NOMO-1 (cell line): ENCODE measurements around the gene HMGXB3.
"Not testable (repeated sequence)": the region's sequence is repeated elsewhere in the genome, so short reads cannot be mapped to it uniquely, and the experiment has no call there.

ENCODE experiments used
- DNase-seq, 2 experiments: peaks; one replicate each; lab custom pipeline; 2025; ENCODE audit not compliant: unreplicated experiment in 2 of 2; lab: John Stamatoyannopoulos, UW

HMGXB3 gene

DNA sequence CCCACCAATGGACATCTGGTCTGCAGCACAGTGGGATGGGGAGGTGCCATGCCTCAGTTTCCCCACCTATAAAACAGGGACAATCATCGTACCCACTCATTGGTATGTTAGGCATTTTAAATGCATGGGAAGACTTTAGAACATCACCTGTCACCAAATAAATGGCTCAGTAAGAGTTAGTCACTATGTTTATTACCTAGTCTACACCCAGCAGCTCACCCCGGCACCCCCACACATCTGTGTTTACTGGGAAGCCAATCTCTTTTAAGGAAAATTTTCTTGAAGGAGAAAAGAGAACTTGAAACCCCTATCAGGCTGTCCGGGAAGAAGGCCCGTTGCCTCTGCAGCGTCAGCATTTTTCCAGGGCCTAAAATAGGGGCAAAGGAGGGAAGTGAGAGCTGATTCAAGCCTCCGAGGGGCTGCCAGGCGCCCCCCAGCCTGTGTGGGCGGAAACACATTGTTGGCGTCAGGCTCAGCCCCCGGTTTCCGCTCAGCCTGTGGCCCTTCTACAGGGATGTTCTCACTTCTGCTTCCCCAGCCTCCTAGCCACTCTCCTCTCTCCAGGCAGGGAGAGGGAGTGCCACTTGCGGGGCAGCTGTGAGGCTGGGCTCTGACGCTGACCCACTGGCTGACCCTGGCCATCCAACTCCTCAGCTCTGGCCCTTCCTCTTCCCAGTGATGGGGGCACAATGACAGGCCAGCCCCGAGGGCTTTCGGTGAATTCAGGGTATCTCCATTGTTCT is 81.2 kb downstream of the HMGXB3 start:
- DNase-seq, result peak; percentile 86 to 88

DNA sequence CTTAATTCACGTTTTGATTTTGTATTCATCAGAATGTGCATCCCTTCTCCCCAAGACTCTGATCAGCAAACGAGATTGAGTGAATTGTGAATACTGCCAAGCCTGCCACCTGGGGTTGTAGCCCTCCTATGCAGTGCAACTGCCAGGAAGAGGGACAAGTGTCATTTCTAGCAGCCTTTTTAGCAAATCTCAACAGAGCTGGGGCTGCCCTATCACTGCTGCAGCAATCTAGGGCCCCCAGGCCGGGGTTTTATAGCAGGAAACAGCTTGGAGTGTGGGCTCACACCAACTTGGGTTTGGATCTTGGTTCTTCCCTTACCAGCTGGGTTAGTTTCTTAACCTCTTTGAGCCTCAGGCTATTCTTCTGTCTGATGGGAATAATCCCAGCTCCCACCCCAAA is 81.8 kb downstream of the HMGXB3 start:
- DNase-seq, result peak; percentile 21 to 39

DNA sequence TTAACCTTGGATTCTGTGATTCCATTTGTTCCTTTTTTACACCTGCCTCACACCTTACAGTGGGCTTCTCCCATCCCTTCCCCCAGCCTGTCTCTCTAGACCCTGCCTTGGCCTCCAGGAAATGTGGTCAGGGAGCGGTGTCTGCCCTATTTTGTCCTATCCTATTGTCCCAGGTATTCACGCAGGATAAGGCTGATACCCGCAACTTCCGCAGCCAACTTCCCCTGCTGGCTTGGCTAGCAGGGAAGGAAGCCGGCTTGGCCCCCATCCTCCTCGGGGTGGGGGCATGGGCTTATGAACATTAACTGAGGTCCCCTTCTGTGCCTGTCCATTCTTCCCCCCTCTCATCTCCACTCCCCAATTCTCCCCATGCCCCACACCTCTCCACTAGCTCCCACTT is 82.3 kb downstream of the HMGXB3 start:
- no peak for DNase-seq

DNA sequence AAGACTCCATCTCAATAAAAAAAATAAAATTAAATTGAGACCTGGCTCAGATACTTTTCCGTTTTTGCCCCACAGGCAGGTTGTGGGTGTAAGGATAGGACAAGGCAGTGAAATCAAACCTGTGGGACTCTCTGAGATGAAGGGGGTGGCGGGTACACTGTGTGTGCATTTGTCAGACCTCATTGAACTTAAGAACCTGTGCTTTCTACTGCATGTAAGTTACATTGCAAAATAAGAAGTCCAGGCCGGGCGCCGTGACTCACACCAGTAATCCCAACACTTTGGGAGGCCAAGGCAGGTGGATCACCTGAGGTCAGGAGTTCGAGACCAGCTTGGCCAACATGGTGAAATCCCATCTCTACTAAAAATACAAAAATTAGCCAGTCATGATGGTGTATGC is 84.2 kb downstream of the HMGXB3 start:
- DNase-seq, result not testable (repeated sequence)

DNA sequence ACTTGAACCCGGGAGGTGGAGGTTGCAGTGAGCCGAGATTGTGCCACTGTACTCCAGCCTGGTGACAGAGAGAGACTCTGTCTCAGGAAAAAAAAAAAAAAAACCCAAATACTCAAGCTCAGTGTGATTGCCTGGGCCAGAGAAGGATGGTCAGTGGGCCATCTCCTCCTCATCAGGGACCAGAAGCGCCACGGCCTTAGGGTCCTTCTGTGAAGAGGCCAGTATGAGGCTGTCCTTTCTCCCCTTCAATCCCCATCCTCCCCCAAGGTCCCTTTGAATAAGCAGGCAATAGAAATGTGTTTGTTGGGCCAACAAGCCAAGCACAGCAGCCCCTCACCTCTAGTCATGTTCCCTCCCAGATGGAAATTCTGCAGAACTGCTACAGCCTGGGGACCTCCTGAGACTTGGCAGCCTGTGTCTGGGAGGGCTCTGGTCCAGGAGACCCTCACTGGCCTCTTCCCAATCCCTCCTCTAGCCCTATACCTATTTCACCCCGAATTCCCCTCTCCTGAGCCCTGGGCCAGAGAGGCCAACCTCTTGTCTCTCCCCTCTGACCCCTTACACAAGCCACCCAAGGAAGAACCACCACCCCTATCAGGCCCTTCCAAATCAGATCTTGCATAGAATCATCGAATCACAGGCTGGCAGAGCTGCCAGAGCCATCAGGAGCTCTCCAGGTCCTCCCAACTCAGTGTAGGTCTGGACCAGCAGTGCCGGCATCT is 84.8 kb downstream of the HMGXB3 start:
- DNase-seq, result no peak

DNA sequence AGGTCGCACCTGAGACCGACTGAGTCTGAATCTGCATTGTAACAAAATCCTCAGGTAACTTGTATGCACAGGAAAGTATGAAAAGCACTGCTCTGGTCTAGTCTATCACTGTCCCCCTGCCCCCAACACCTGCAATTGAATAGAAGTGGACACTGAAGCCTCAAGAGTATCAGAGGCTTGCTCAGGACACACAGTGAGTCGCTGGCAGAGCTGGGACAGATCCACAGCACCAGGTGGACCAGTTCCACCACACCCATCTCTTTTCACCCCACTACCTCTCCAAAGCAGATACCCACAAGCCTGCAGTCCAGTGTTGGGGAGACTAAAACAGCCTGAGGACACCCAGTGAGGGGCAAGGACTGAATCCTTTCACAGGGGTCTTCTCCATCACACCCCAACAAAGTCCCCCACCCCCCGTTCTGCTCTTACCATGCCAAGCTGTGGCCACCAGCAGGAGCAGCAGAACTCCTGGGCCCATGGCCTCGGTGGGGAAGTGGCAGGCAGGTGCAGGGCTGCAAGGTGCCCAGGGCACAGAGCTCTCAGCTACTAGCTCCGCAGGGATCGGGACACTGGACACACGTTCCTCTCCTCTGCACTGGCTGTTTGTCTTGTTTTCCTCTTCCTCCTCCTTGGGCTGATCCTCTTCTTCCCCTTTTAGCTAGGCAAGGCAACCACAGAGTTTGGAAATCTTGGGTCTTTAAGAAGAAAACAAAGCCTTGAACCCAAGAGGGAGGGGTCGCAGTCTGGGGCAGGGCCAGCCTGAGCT is 85.6 kb downstream of the HMGXB3 start, which contains the start of gene CSF1R:
Gene CSF1R, minus strand, starts transcription at position 605 of the 766 bp plus-strand sequence. Its CDS starts 127 bp downstream, at position 478.
- peak; percentile 20 to 49 for DNase-seq

DNA sequence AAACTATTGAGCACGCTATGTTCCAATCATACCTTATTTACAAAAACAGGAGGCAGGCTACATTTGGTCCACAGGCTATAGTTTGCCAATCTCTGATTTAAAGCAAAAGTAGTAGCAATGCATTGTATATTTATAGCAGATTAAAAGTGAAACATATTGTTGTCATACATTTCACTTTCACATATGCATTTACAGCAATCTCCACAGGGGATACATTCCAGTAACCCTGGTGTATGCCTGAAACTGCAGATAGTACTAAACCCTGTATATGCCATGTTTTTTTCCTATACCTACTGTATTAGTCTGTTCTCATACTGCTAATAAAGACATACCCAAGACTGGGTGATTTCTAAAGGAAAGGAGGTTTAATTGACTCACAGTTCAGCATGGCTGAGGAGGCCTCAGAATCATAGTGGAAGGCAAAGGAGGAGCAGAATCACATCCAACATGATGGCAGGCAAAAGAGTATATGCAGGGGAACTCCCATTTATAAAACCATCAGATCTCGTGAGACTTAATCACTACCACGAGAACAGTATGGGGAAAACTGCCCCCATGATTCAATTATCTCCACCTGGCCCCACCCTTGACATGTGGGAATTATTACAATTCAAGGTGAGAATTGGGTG is 91.7 kb downstream of the HMGXB3 start:
- DNase-seq, result no peak

DNA sequence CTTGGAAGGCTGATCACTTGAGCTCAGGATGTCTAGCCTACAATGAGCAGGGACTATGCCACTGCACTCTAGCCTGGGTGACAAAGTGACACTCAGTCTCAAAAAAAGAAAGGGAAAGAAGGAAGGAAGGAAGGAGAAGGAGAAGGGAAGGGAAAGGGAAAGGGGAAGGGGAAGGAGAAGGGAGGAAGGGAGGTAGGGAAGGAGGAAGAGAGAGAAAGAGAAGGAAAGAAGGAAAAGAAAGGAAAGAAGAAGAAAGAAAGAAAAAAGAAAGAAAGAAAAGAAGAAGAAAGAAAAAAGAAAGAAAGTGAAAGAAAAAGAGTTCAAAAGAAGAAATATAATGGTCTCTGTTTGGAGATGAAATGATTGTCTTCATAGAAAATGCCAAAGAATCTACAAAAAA is 96.6 kb downstream of the HMGXB3 start:
- DNase-seq, result no peak

DNA sequence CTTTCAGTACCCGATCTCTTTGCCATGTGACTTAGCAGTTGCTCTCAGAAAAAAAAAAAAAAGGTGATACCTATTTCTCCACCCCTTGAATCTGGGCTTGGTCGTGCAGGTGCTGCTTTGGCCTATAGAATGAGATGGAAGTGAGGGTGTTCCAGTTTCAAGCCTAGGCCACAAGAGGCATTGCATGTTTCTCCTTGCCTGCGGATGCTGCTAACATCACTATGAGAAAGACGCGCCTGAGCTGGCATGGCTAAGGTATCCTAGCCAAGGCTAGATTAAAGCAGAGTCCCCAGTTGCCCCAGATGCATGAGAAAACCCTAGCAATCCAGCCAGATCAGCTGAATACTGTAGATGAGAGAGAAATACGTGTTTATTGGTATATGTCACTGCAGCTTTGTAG is 100.5 kb downstream of the HMGXB3 start:
- DNase-seq, result no peak
